TTC549 (cell line): Measurements from ENCODE around the gene TBCE.
A peak's percentile ranks its signal among the peaks of the same experiment; 100 is the strongest.

Experiments
- FAIRE-seq: peaks from 2 replicates; lab custom pipeline; 2012; peaks lifted over from hg19 to GRCh38; lab: Jason Lieb, UNC

The TBCE gene

GRCh38 chr1:235367000-235367908 lies at the start of gene TBCE:
TBCE (plus strand) TSS chr1:235367427; CDS start chr1:235380050, 12,623 bp downstream.
- FAIRE-seq: peak; percentile 99

GRCh38 chr1:235319255-235319654 lies 48.0 kb upstream of the TBCE start:
- FAIRE-seq: no peak

DNA sequence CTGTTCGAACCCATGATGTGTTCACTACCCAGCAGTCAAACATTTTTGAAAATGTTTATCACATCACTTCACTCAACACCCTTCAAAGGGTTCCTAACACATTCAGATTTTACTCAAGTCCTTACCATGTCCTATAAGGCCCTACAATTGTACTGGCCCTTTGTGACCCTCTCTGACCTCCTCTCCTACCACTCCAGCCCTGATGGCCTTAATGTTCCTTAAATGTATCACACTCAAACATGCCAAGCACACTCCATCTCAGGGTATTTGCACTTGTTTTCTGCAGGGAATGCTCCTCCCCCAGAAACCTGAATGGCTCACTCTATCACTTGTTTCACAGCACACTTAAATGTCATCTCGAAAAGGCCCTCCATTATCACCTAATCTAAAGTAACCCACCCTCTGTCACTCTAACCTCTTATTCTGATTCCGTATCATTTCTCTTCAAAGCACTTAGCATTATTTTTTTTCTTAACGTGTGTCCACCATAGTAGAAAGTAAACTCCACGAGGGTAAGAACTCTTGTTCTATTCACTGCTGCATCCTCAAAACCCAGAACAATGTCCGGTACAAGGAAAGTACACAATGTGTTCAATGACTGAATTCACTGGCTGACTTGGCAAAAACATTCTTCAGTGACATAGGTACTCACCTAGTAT lies 46.6 kb upstream of the TBCE start:
- no peak for FAIRE-seq

- FAIRE-seq: peak; percentile 52
These were observed 42.9 kb upstream of the TBCE start for GRCh38 chr1:235324296-235324695.

DNA sequence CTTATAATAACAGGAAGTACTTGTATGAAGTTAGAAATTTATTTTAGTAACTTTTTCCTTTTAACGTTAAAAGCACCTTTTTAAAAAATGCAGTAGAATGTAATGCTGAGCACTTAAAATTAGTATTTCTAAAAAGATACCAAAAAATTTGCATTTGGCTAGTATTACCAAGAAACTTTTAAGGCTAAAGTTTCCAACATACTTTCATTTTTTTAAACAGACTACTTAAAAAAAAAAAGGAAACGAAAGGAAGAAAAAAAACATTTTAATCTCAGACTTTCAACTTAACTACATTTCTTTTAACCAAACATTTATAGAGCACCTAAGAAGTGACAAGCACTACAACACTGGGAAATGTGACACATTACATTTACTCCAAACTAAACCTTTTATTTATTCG lies 42.1 kb upstream of the TBCE start:
- FAIRE-seq: peak; percentile 89

DNA sequence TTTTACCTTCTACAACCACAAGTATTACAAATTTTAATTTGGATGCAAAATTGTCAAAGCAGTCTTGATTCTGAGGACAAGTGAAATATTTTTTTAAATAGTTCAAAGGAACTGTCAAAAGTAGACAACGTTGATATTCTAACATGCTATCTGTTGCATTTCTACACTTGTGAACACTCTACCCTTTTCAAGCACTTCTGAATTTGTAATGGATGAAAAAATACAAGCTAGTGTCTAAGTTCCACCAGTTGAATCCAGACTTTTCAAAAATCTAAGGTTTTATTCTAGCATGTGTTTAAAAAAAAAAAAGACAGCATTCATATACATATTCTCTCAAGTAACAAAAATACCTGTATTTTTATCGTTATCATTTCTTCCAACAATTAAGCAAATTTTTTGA lies 41.4 kb upstream of the TBCE start:
- FAIRE-seq: no peak

DNA sequence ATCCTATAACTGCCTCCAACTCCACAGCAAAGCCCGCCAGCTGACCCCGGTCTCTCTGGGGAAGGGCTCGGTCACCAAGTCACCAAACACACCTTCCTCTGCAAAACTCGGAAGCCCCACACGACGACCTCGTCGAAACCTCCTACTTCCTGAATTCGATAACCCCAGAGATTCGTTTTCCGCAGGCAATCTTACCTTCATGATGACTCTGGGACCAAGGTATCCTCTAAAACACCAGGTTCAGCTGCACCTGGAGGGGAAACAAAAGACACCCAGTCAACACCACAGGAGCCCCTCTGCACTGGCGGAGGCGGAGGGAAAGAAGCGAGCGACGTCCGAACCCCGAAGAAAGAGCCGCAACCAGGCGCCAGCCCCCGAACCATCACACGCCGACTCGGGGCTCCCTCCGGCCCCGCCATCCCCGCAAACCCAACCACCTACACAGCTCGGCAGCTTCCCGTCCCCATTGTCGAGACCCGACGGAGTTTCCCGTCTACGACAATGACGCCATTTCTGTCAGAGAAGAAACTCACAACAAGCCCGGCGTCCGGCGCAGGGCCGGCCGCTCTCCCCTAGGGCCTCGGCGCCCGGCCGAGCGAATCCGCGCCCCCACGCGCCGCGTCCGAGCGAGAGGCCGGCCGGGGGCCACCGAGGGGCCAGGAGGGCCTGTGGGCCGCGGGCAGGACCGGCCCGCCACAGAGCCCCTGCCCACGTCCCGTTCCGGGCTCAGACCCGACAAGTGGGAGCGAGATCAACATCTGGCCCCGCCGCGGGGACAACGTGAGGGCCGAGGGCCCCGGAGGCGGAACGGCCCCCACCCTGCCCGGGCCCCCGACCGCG lies 40.3 kb upstream of the TBCE start:
- FAIRE-seq: no peak

DNA sequence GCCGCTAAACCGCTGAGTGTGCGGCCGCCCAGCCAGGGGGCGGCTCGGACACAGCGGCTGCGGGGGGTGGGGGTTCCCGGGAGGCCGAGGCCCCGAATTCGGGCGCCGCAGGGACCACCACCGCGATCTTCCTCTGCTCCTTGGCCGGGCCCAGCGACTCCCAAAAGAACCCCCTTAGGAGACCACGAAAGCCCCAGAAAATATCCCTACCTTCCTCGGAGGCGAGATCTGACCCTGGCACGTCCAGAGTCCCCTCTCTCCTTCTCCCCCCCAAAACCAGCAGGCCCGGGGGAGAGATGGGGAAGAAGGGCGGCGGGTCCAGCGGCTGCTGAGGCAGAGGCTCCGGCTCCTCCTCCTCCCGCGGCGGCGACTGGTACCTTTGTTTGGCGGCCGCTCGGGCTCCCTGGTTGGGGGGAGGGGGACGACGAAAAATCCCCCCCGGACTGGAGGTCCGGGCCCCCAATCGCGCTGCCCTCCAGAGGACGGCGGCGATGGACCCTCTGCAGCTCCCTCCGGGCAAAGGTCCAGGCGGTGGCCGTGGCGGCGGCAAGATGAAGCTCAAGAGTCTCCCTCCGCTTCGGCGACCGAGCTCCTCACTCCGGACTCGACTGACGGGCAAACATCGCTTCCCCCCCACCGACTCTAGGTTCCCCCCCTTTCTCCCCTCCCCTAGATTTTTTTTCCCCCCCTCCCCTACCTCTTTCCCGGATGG lies 39.5 kb upstream of the TBCE start, which contains the start of gene ARID4B:
ARID4B (minus strand) TSS at position 621 of the 712 bp plus-strand sequence. CDS start 1,260 bp downstream, outside the sequence.
- no peak for FAIRE-seq

- FAIRE-seq: peak; percentile 99
These were observed 38.7 kb upstream of the TBCE start, which contains the start of gene GGPS1 for GRCh38 chr1:235328271-235329138. GGPS1 (plus strand) TSS chr1:235328570; CDS start chr1:235335265, 6,695 bp downstream.

DNA sequence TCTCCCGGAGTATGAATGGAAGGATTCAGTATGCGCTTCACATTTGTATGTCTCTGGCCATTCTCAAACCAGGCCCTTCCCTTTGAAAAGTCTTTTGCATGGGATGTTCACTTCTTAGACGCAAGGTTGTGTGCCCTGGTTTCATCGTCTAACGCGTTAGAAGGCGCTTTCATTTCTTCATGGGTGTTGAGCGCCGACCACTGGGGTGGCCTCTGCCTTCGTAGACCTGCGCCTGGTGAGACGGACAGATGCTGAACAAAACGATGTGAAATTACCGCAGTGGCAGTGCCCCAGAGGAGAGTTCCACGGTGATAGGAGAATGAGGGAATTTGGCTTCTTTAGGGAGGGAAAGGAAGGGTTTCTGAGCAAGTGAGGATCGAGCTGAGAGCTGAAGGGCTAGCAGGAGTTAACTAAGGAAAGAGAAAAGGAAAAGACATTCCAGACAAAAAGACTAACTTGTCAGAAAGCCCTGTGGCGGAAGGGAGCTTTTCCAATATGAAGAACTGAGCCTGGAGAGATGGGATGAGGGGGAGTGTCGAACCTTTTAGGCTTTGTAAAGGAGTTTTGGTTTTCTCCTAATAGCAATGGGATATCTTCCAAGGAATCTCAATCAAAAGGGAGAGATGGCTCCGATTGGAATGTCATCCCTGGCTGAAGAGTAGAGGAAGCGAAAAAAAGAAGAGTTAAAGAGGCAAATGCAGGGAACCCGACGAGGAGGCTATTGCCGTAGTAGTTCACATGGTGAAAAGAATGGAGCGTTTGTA lies 37.9 kb upstream of the TBCE start:
- FAIRE-seq: no peak

DNA sequence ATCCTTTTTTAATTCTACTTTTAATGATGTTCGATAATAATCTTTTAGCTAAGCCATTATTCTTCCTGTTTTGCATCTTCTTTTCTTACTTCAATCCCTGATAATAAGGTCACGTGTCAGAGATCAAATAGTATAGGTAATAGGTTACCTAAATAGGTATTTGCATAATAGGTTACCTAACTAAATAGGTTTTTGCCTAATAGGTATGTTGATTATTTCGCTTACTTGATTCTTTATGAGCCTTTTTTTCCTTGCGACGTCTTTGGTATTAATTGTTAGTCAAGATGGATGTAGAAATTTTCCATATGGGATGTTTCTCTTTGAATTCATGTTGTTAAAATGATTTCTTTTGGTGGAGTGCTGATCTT lies 36.3 kb upstream of the TBCE start:
- FAIRE-seq: peak; percentile 33

DNA sequence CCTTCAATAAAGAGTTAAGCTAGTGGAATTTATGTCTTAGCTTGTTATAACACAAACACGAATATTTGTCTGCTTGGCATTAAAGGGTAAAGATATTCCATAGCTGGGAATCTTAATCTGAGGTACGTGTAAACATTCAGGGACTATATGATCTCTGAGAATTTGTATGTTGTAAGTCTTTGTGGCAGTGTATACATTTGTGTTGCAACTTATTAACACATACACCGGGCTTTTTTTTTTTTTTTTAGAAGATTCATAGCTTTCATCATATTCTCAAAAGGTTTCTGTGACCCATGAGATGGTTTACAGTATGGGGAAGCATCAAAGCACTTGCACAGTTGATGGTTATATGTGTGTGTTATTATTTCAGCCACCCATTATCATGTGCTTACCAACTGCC lies 35.8 kb upstream of the TBCE start:
- FAIRE-seq: no peak

DNA sequence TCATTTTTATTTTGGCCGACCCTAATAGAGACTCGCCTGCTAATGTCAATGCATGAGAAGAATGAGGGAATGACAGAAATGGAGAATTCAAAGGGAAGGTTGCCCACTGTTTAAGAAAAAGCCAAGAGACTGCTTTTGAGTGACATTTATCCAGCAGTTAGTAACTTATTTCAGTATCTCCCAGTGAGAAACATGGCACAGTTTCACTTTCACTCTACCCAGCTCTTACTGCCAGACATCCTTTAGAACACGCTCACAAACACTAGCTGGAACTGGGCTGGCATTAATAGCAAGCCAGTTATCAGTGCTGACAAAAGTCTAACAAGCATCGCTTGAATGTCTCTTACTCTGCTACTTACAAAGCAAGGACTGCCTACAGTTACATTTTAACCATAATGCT lies 30.3 kb upstream of the TBCE start:
- no peak for FAIRE-seq

DNA sequence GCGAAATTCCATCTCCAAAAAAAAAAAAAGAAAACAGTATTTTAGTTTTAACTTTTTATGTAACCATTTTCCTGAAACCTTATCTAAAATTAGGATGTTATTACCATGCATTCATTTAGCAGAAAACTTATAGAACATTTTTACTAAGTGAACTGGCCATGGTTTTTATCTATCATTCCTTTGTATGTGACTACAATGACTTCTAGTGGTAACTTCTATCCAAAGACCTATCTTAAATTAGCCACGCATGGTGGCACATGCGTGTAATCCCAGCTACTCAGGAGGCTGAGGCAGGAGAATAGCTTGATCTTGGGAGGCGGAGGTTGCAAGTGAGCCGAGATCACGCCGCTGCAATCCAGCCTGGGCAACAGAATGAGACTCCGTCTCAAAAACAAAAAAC lies 27.5 kb upstream of the TBCE start:
- peak; percentile 84 for FAIRE-seq

GRCh38 chr1:235341334-235341733 lies 25.9 kb upstream of the TBCE start:
- no peak for FAIRE-seq

- no peak for FAIRE-seq
These were observed 25.2 kb upstream of the TBCE start for GRCh38 chr1:235342039-235342438.

GRCh38 chr1:235342471-235342870 lies 24.8 kb upstream of the TBCE start:
- FAIRE-seq: no peak

GRCh38 chr1:235343726-235344125 lies 23.5 kb upstream of the TBCE start:
- no peak for FAIRE-seq

DNA sequence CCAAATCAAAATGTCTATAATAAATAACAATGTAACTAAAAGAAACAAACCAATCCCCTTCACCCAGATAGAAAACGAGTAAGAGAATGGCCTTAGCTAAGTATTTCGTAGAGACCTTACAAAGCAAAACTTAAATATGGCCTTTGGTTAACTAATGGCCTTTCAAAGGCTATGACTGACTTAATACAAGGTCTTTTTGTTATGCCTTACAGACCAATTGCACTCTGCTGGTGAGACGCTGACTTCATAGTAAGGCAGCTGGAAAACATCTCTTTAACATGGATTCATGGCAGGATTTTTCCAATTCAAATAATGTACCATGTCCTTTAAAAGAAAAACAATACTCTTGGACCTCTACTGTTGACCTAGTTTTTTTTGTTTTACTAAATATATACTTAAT lies 15.8 kb upstream of the TBCE start:
- FAIRE-seq: peak; percentile 22

DNA sequence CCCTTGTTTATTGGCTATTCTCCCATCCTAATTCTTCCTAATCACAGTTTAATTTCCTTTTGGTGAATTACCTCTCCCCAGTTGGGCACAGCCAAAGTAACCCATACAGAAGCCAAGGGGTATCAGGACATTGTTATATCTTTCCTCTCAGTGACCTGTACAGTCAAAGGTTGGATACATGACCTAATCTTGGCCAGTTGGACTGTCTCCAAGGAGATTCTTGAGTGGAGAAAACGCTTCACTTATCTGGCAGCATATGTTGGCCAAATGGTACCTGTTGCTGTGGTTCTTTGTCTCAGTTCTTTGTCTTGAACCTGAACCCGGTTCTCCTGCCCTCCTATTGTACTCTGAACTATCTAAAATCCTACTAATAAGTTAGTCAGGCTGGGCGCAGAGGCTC lies 15.3 kb upstream of the TBCE start:
- no peak for FAIRE-seq
